Skeletal muscle cell (primary cell): ENCODE results near the gene CCDC136.

Experiments used
- DNase-seq: peaks from one replicate; pipeline ENCODE4 v3.0.0-alpha.2; 2010; ENCODE audit warnings: low read depth
- H3K4me3 ChIP-seq: 2 replicates; pipeline ENCODE4 v1.5.1; 2011; ENCODE audit warnings: low read depth, mild to moderate bottlenecking, control low read depth, low read length, moderate library complexity

The CCDC136 gene

GRCh38 chr7:128791121-128791971, at the start of gene CCDC136:
Gene CCDC136 (plus strand): TSS chr7:128791968. CDS start chr7:128792412, 444 bp downstream.
- peak within 1 kb of the TSS; percentile 79 for H3K4me3 ChIP-seq
- DNase-seq, result no peak

- no peak overlapping the region for H3K4me3 ChIP-seq
- peak; percentile 36 for DNase-seq
These were observed 49.6 kb upstream of the CCDC136 start for GRCh38 chr7:128742206-128742605.

GRCh38 chr7:128743112-128743772, 48.5 kb upstream of the CCDC136 start:
- no peak overlapping the region for H3K4me3 ChIP-seq
- no peak for DNase-seq

- H3K4me3 ChIP-seq, result no peak overlapping the region
These were observed 47.3 kb upstream of the CCDC136 start for GRCh38 chr7:128744366-128744905.

DNA sequence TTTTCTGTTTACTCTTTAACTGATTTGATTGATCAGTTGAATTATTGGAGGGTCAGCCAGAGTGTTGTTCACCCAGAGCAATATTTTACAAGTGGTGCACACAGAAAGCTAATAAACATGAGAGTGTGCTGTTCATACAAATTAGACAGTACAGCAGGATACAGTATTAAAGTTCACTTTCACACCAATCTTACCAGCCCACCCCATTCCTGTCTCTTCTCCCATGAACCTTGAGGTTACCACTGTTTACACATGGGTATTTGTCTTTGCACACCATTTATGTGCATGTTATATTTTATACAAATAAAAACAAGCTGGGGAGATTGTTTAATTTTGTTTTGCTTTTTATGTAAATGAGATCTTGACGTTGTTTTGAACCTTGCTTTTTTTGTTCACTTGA, 46.1 kb upstream of the CCDC136 start:
- no peak overlapping the region for H3K4me3 ChIP-seq
- DNase-seq, result no peak

More at GRCh38 chr7:128744366-128744905, 47.3 kb upstream of the CCDC136 start:
- no peak for DNase-seq

DNA sequence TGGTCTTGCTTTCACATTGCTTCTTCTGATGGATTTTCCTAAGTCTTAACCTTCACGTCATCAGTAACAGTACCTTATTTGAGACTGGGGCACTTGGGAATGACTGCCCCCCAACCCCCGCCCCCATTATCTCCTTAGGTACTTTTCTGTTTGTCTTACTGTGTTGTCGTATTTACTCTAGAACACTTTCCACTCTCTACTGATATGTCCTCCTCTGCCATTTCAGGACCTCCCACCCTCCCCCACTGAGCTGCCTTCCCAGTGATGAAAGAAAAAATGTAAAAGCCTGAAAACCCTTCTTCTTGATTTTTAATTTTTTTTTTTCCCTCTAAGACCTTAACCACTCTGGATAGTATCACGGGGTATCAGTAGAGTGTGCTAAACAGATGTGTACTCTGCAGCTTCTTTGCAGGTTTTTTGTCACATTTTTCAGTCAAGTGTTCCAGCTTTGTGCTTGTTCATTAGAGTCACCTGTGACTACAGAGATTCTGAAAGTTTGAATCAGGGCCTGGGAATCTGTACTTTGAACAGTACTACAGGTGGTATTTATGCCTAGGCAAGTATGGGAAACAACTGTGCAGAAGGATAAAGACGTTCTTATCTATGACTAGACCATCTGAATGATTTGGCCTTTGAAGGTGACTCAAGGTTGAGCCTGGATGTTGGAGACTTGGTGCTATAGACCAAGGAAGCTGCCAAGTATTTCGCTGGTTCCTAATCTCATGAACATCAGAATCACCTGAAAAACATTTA, 44.3 kb upstream of the CCDC136 start:
- H3K4me3 ChIP-seq, result no peak overlapping the region
- DNase-seq, result no peak

GRCh38 chr7:128752251-128752650, 39.5 kb upstream of the CCDC136 start:
- no peak for DNase-seq
- no peak overlapping the region for H3K4me3 ChIP-seq

GRCh38 chr7:128755075-128755818, 36.5 kb upstream of the CCDC136 start:
- no peak overlapping the region for H3K4me3 ChIP-seq
- no peak for DNase-seq

DNA sequence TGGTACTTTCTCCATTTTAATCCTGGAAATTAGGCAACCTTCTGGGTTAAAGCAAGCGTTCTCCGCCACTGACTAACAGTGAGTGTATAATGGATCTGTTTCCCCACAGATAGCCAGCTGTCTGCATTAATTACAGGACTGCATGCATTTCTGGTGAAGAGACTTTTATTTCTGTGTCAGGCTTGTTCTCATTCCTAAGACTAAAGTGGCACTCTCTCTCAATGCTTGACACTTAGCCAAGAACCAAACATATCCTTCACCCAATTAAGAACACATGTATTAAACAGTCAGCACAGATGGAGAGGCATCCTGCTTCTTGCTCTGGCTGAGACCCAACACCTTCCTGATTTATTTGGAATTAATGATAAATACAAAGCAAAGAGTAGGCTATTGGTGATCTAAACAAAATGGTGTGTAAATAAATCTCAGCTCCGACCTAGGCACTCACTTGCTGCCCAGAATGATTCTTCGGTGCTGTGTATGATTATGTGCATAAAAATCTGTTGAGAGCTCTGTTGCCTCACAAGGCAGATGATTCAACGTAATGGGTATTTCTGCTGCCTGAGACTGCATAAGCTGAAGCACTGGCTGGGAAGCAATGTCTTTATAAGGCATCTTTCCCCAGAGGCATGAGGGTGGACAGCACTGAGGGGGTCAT, 35.8 kb upstream of the CCDC136 start:
- peak; percentile 88 for DNase-seq

DNA sequence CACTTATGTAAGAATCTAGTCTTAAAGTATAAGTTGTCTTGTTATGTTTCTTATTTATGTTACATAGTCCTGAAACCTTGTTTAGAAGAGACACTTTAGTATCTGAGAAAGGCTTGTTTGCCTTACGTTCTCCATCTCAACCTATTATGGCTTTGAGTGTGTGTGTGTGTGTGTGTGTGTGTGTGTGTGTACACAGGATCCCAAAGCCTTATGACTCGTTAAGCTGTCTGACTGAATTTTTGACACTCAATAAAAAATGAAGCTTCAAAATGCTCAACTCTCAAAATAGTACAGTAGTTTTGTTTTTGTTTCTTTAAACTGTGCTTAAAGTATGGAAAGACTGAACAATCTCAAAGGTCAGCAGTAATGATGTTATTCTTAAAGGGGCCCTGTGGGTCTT, 34.6 kb upstream of the CCDC136 start:
- DNase-seq, result no peak
- no peak overlapping the region for H3K4me3 ChIP-seq

More for the DNA sequence above, 35.8 kb upstream of the CCDC136 start:
- no peak overlapping the region for H3K4me3 ChIP-seq

GRCh38 chr7:128758553-128758952, 33.2 kb upstream of the CCDC136 start:
- H3K4me3 ChIP-seq, result no peak overlapping the region
- DNase-seq, result no peak

- no peak for DNase-seq
- H3K4me3 ChIP-seq, result no peak overlapping the region
These were observed 32.5 kb upstream of the CCDC136 start for GRCh38 chr7:128759242-128759641.

- H3K4me3 ChIP-seq, result no peak overlapping the region
- DNase-seq, result no peak
These were observed 28.2 kb upstream of the CCDC136 start for GRCh38 chr7:128763541-128763940.

- no peak overlapping the region for H3K4me3 ChIP-seq
- no peak for DNase-seq
These were observed 24.2 kb upstream of the CCDC136 start for GRCh38 chr7:128767475-128768110.

GRCh38 chr7:128770233-128770632, 21.5 kb upstream of the CCDC136 start:
- H3K4me3 ChIP-seq, result no peak overlapping the region
- no peak for DNase-seq

- DNase-seq, result no peak
- no peak overlapping the region for H3K4me3 ChIP-seq
These were observed 18.2 kb upstream of the CCDC136 start for GRCh38 chr7:128773604-128774003.

- DNase-seq, result no peak
- no peak overlapping the region for H3K4me3 ChIP-seq
These were observed 17.6 kb upstream of the CCDC136 start for GRCh38 chr7:128774029-128774689.

DNA sequence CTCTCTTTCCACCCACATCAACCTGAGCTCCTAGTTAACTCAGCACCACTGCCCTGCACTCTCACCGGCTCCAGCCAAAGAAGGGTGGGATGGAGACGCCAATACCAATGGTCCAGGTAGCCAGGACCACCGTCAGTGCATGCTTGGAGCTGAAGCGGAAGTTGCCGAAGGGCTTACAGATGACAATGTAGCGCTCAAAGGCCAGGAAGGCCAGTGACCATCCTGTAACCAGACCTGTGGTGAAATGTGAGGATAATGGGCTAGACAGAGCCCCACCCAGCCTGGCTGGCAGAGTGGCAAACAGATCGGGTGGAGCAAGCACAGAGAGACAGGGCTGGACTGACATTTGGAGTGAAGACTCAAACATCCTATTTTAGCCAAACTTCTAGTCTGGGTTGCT, 16.8 kb upstream of the CCDC136 start:
- no peak for DNase-seq
- H3K4me3 ChIP-seq, result no peak overlapping the region
